ENCODE results near the gene PSPN. TPM values are rescaled to one million over a fixed set of nuclear protein-coding genes. Genes with fewer than 3 reads are reported as not detected.

Gene PSPN
- total RNA-seq, 4 donors from 2014 or later, result 1.4 to 3.7 (median 1.8) TPM

DNA sequence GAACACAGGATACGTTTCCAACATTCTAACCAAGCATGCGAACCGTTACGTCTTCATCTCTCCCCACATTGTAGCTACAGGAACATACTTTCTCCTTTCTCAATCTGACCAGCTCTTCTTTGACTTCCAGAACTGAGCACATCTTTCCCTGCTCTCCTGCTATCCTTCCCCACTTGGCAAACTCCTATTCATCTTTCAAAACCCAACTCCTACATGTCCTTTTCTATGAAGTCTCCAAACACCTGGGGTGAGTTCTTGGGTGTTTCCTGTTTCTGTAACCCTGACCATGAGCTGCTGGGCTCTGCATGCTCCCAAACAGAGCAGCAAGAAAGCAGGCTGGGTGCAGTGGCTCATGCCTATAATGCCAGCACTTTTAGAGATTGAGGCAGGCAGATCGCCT lies 48.9 kb downstream of the PSPN start:
- Histone ChIP-seq H3K9me3 (no peaks in the 10 kb centered on the region), H3K36me3 (no peaks in the 10 kb centered on the region), H3K4me3 (no peak overlapping the region), H3K4me1 (no peaks in the 10 kb centered on the region), H3K27ac (no peak overlapping the region), H3K27me3 (peaks cover 10% of the 10 kb centered on the region)
- DNase-seq, result no peak
- in situ Hi-C loops (cut with MboI; ENCODE audit: low pct_ligation_motif_present in 1 of 4, low pct_unique_long_range_greater_than_20kb in 1 of 4, low sequenced_read_pairs in 3 of 4) (no loop called here), intact Hi-C loops (cut with DNase I; ENCODE audit: low total_unique reads) (no loop called here)
- TF ChIP-seq POLR2AphosphoS5 (IDR thresholded peaks at IDR 0.05) (no peak), POLR2A (IDR thresholded peaks at IDR 0.05) (no peak), EP300 (IDR thresholded peaks at IDR 0.05; ENCODE audit: low read depth) (no peak)
- TF ChIP-seq, protein P1, sequence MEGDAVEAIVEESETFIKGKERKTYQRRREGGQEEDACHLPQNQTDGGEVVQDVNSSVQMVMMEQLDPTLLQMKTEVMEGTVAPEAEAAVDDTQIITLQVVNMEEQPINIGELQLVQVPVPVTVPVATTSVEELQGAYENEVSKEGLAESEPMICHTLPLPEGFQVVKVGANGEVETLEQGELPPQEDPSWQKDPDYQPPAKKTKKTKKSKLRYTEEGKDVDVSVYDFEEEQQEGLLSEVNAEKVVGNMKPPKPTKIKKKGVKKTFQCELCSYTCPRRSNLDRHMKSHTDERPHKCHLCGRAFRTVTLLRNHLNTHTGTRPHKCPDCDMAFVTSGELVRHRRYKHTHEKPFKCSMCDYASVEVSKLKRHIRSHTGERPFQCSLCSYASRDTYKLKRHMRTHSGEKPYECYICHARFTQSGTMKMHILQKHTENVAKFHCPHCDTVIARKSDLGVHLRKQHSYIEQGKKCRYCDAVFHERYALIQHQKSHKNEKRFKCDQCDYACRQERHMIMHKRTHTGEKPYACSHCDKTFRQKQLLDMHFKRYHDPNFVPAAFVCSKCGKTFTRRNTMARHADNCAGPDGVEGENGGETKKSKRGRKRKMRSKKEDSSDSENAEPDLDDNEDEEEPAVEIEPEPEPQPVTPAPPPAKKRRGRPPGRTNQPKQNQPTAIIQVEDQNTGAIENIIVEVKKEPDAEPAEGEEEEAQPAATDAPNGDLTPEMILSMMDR (IDR thresholded peaks at IDR 0.05), result no peak
- whole genome bisulfite sequencing, 2 donors (ENCODE audit: low coverage in 1 of 2), result 83 to 88% methylated on average over 4 to 5 of the region's 5 CpGs

DNA sequence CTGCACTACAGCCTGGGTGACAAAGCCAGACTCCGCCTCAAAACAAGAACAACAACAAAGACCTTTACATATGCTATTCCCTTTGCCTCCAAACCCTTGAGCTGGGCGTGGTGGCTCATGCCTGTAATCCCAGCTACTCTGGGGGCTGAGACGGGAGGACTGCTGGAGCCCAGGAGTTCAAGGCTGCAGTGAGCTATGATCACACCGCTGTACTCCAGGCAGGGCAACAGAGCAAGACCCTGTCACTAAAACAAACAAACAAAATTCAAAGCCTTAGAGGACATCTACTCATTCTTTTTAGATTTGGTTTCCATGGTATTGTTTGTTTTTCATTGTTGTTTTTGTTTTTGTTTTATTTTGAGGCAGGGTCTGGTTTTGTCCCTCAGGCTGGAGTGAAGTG lies 50.1 kb downstream of the PSPN start:
- Histone ChIP-seq H3K27me3 (peaks cover 11% of the 10 kb centered on the region), H3K4me3 (no peak overlapping the region), H3K9me3 (no peaks in the 10 kb centered on the region), H3K27ac (no peak overlapping the region), H3K36me3 (no peaks in the 10 kb centered on the region), H3K4me1 (no peaks in the 10 kb centered on the region)
- DNase-seq, result no peak
- WGBS, 2 donors (ENCODE audit: low coverage in 1 of 2), result 67% methylated on average over 4 of the region's 4 CpGs; no CpG with 5 or more reads in 1 of the 2 donors
- TF ChIP-seq POLR2A (IDR thresholded peaks at IDR 0.05) (no peak), POLR2AphosphoS5 (IDR thresholded peaks at IDR 0.05) (no peak), EP300 (IDR thresholded peaks at IDR 0.05; ENCODE audit: low read depth) (no peak)
- TF ChIP-seq, protein P1 (IDR thresholded peaks at IDR 0.05), result no peak
- in situ Hi-C loops (cut with MboI; ENCODE audit: low pct_ligation_motif_present in 1 of 4, low pct_unique_long_range_greater_than_20kb in 1 of 4, low sequenced_read_pairs in 3 of 4) (no loop called here), intact Hi-C loops (cut with DNase I; ENCODE audit: low total_unique reads) (no loop called here)

Small RNAs within 50 kb of the gene (small RNA-seq; reads per million reads assigned to genes)
- gene MIR6790 (0 reads per million in 4 donors), gene MIR6885 (0 reads per million in 4 donors)

Other genes with a start within 250 kb of the PSPN start
- gene ACSBG2, start 240.3 kb downstream of the PSPN start, total RNA-seq, result not detected
- gene MLLT1, start 96.0 kb downstream of the PSPN start, total RNA-seq, result 10 to 100 TPM; 12.3 to 34.6 (median 19.7) TPM
- 1 to 10 TPM in 1 of 4 donors, not detected in 3; 9.2 TPM for gene ACER1, start 42.3 kb downstream of the PSPN start, total RNA-seq
- 100 to 1,000 TPM in 2 of 4 donors, 10 to 100 TPM in 2; 37.2 to 138 (median 116) TPM for gene CLPP, start 14.4 kb downstream of the PSPN start, total RNA-seq
- 100 to 1,000 TPM; 135 to 188 (median 158) TPM for gene ALKBH7, start 3.1 kb downstream of the PSPN start, total RNA-seq
- 100 to 1,000 TPM in 1 of 4 donors, 10 to 100 TPM in 3; 42.2 to 166 (median 56.1) TPM for gene GTF2F1, start 17.2 kb upstream of the PSPN start, total RNA-seq
- gene KHSRP, start 48.9 kb upstream of the PSPN start, total RNA-seq, result 100 to 1,000 TPM; 100 to 206 (median 112) TPM
- gene SLC25A41, start 57.8 kb upstream of the PSPN start, total RNA-seq, result under 1 TPM in 1 of 4 donors, not detected in 3; 0.32 TPM
- gene SLC25A23, start 83.9 kb upstream of the PSPN start, total RNA-seq, result 100 to 1,000 TPM in 3 of 4 donors, 10 to 100 TPM in 1; 77.2 to 216 (median 171) TPM
- gene CRB3, start 88.3 kb upstream of the PSPN start, total RNA-seq, result 100 to 1,000 TPM in 3 of 4 donors, 10 to 100 TPM in 1; 57.9 to 391 (median 229) TPM
- 1 to 10 TPM in 3 of 4 donors, under 1 TPM in 1; 0.40 to 7.5 (median 5.0) TPM for gene DENND1C, start 105.9 kb upstream of the PSPN start, total RNA-seq
- gene TUBB4A, start 126.4 kb upstream of the PSPN start, total RNA-seq, result 1 to 10 TPM in 2 of 4 donors, under 1 TPM in 1, not detected in 1; 0.60 to 1.3 (median 1.1) TPM
- 1 to 10 TPM in 1 of 4 donors, under 1 TPM in 1, not detected in 2; 0.95 to 2.7 TPM for gene TNFSF9, start 155.1 kb upstream of the PSPN start, total RNA-seq
- gene CD70, start 215.2 kb upstream of the PSPN start, total RNA-seq, result not detected

Measured in transverse colon (tissue), 4 donors.